Effector memory CD8-positive, alpha-beta T cell (primary cell): ENCODE results near the gene EPS8L1.
"Not testable (repeated sequence)": the region's sequence is repeated elsewhere in the genome, so short reads cannot be mapped to it uniquely, and the experiment has no call there.

Experiments used
- ATAC-seq: fragments of 150-1000 bp; cut with Tn5 transposase; replicated peaks from 2 replicates; pipeline ENCODE4 v1.10.0; 2021; ENCODE audit warnings: mild to moderate bottlenecking, moderate library complexity
- DNase-seq, 3 experiments: peaks; one replicate each; pipeline ENCODE4 v3.0.0; 2021
- H3K27ac Mint-ChIP-seq, 2 donors: one replicate each; pipeline ENCODE4 v1.8.0; 2022; ENCODE audit warnings: mild to moderate bottlenecking in 2 of 2, mixed read lengths in 2 of 2, moderate library complexity in 2 of 2
- H3K27me3 Mint-ChIP-seq, 2 donors: one replicate each; pipeline ENCODE4 v1.8.0; 2022; ENCODE audit warnings: mixed read lengths in 2 of 2
- H3K36me3 Mint-ChIP-seq: one replicate; pipeline ENCODE4 v1.8.0; 2022; ENCODE audit warnings: mild to moderate bottlenecking, moderate library complexity, mixed read lengths; ENCODE audit not compliant: insufficient read depth
- H3K4me1 Mint-ChIP-seq, 2 donors: one replicate each; pipeline ENCODE4 v1.8.0; 2022; ENCODE audit warnings: low read depth in 2 of 2, mixed read lengths in 2 of 2
- H3K4me3 Mint-ChIP-seq, 2 donors: one replicate each; pipeline ENCODE4 v1.8.0; 2022; ENCODE audit warnings: mild to moderate bottlenecking in 2 of 2, mixed read lengths in 2 of 2, moderate library complexity in 2 of 2
- H3K9me3 Mint-ChIP-seq, 2 donors: one replicate each; pipeline ENCODE4 v1.8.0; 2022; ENCODE audit warnings: mixed read lengths in 2 of 2
- total RNA-seq, 9 experiments: gene quantifications; one replicate each; lab custom pipeline; 2026; lab: John Stamatoyannopoulos, UW

EPS8L1 gene
- 0.62 to 2.2 (median 1.0) reads per million in 9 experiments for total RNA-seq

GRCh38 chr19:55075371-55075998, at the start of gene EPS8L1:
Gene EPS8L1 (plus strand): TSS chr19:55075869. CDS start chr19:55076445, 576 bp downstream.
- Mint-ChIP-seq H3K9me3 (no peaks in the 10 kb centered on the region), H3K36me3 (peaks cover 4% of the 10 kb centered on the region), H3K27me3 (peaks cover 59 to 89% of the 10 kb centered on the region in 2 donors), H3K27ac (no peak within 1 kb of the TSS), H3K4me3 (no peak within 1 kb of the TSS), H3K4me1 (peaks cover 7 to 15% of the 10 kb centered on the region in 2 donors)
- ATAC-seq (no peak), DNase-seq (no peak)

DNA sequence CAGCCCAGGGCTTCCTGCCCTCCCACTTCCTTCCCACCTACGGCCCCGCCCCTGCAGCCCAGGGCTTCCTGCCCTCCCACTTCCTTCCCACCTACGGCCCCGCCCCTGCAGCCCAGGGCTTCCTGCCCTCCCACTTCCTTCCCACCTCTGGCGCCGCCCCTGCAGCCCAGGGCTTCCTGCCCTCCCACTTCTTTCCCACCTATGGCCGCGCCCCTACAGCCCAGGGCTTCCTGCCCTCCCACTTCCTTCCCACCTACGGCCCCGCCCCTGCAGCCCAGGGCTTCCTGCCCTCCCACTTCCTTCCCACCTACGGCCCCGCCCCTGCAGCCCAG, 48.6 kb upstream of the EPS8L1 start:
- not testable (repeated sequence) for H3K4me3 Mint-ChIP-seq, ATAC-seq, DNase-seq, H3K27me3 Mint-ChIP-seq
- H3K36me3 Mint-ChIP-seq = peaks cover 15% of the 10 kb centered on the region
- peak overlapping the region in 1 of 2 donors; percentile 59 for H3K27ac Mint-ChIP-seq
- peaks cover 4 to 14% of the 10 kb centered on the region in 2 donors for H3K4me1 Mint-ChIP-seq
- peaks cover 6 to 11% of the 10 kb centered on the region in 2 donors for H3K9me3 Mint-ChIP-seq

- Mint-ChIP-seq H3K27ac (peak overlapping the region; percentile 59 to 79), H3K9me3 (peaks cover 6 to 11% of the 10 kb centered on the region in 2 donors), H3K4me1 (peaks cover 4 to 14% of the 10 kb centered on the region in 2 donors), H3K27me3 (no peaks in the 10 kb centered on the region), H3K4me3 (no peak overlapping the region), H3K36me3 (peaks cover 15% of the 10 kb centered on the region)
- DNase-seq (no peak), ATAC-seq (peak; percentile 22)
Measured at GRCh38 chr19:55027472-55028337, 48.0 kb upstream of the EPS8L1 start.

DNA sequence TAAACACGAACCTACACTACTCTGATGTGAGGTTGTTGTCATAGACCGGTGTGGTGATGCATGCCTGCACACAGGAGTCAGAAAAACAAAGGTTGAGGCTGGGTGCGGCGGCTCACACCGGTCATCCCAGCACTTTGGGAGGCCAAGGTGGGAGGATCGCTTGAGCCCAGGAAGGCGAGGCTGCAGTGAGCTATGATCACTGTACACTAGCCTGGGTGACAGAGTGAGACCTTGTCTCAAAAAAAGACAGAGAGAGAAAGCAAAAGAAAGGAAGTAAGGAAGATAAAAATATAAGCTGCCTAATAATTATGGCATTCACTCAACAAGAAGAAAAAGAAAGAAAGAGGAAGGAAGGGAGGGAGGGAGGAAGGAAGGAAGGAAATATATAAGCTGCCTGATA, 46.9 kb upstream of the EPS8L1 start:
- Mint-ChIP-seq H3K27ac (peak overlapping the region in 1 of 2 donors; percentile 5), H3K9me3 (peaks cover 2 to 7% of the 10 kb centered on the region in 2 donors), H3K4me1 (peaks cover 2 to 9% of the 10 kb centered on the region in 2 donors), H3K27me3 (no peaks in the 10 kb centered on the region), H3K36me3 (peaks cover 15% of the 10 kb centered on the region), H3K4me3 (no peak overlapping the region)
- no peak for DNase-seq
- no peak for ATAC-seq

GRCh38 chr19:55031178-55031577, 44.5 kb upstream of the EPS8L1 start:
- Mint-ChIP-seq H3K4me1 (peaks cover 2 to 3% of the 10 kb centered on the region in 2 donors), H3K9me3 (peaks cover 1 to 4% of the 10 kb centered on the region in 2 donors), H3K4me3 (no peak overlapping the region), H3K27ac (no peak overlapping the region), H3K27me3 (no peaks in the 10 kb centered on the region), H3K36me3 (peaks cover 8% of the 10 kb centered on the region)
- ATAC-seq (no peak), DNase-seq (no peak)

- H3K9me3 Mint-ChIP-seq = no peaks in the 10 kb centered on the region
- H3K36me3 Mint-ChIP-seq = peaks cover 8% of the 10 kb centered on the region
- no peak for DNase-seq
- no peaks in the 10 kb centered on the region for H3K27me3 Mint-ChIP-seq
- no peak for ATAC-seq
- H3K4me3 Mint-ChIP-seq = no peak overlapping the region
- no peak overlapping the region for H3K27ac Mint-ChIP-seq
- H3K4me1 Mint-ChIP-seq = peaks cover 0 to 1% of the 10 kb centered on the region in 2 donors
Measured at GRCh38 chr19:55032170-55032800, 43.4 kb upstream of the EPS8L1 start.

GRCh38 chr19:55032976-55033643, 42.6 kb upstream of the EPS8L1 start:
- H3K4me3 Mint-ChIP-seq, DNase-seq, H3K27ac Mint-ChIP-seq, H3K9me3 Mint-ChIP-seq, ATAC-seq, H3K27me3 Mint-ChIP-seq, H3K4me1 Mint-ChIP-seq, H3K36me3 Mint-ChIP-seq: not testable (repeated sequence)

GRCh38 chr19:55034751-55035150, 40.9 kb upstream of the EPS8L1 start:
- Mint-ChIP-seq H3K27ac (no peak overlapping the region), H3K27me3 (no peaks in the 10 kb centered on the region), H3K4me3 (no peak overlapping the region), H3K9me3 (no peaks in the 10 kb centered on the region), H3K36me3 (peaks cover 2% of the 10 kb centered on the region), H3K4me1 (peaks cover 0 to 1% of the 10 kb centered on the region in 2 donors)
- ATAC-seq = no peak
- no peak for DNase-seq

- Mint-ChIP-seq H3K9me3 (no peaks in the 10 kb centered on the region), H3K27me3 (no peaks in the 10 kb centered on the region), H3K36me3 (no peaks in the 10 kb centered on the region), H3K4me3 (no peak overlapping the region), H3K27ac (no peak overlapping the region), H3K4me1 (peaks cover 0 to 1% of the 10 kb centered on the region in 2 donors)
- DNase-seq (no peak), ATAC-seq (no peak)
Measured at GRCh38 chr19:55036058-55036457, 39.6 kb upstream of the EPS8L1 start.

GRCh38 chr19:55037603-55038002, 38.1 kb upstream of the EPS8L1 start:
- H3K27me3 Mint-ChIP-seq, H3K27ac Mint-ChIP-seq, H3K9me3 Mint-ChIP-seq, H3K4me3 Mint-ChIP-seq, ATAC-seq, H3K36me3 Mint-ChIP-seq, DNase-seq: not testable (repeated sequence)
- peaks cover 11 to 12% of the 10 kb centered on the region in 2 donors for H3K4me1 Mint-ChIP-seq

DNA sequence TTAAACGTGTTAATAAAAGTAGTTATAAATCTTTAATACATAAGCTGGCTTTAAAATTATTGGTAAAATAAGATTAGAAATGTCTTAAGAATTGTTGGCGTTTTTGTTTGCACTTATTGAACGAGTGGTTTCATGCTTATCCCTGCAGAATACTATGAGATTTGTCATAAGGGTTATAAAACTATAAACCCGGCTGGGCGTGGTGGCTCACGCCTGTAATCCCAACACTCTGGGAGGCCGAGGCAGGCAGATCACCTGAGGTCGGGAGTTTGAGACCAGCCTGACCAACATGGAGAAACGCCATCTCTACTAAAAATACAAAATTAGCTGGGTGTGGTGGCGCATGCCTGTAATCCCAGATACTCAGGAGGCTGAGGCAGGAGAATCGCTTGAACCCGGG, 35.0 kb upstream of the EPS8L1 start:
- H3K27me3 Mint-ChIP-seq = not testable (repeated sequence)

DNA sequence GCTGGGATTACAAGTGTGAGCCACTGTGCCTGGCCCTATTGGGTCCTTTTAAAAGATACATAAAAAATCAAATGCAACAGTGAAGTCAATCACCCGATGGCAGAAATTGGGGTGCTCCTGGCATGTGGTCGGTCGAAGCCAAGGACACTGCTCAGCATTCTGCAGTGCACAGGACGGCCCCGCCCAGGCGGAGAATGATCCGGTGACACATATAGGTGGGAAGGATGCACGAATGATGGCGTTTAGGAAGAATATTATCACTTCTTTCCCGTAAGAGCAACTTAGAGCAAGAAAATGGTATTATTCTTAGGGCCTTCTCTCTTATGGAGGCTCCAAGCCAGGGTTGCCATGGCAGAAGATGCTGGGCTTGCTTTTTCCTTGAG, 34.4 kb upstream of the EPS8L1 start:
- H3K27me3 Mint-ChIP-seq = no peaks in the 10 kb centered on the region
- no peaks in the 10 kb centered on the region for H3K9me3 Mint-ChIP-seq
- peaks cover 29% of the 10 kb centered on the region for H3K36me3 Mint-ChIP-seq
- ATAC-seq = no peak
- H3K4me3 Mint-ChIP-seq = peak overlapping the region in 1 of 2 donors; percentile 53
- peak overlapping the region; percentile 57 to 70 for H3K27ac Mint-ChIP-seq
- DNase-seq = no peak
- H3K4me1 Mint-ChIP-seq = peaks cover 14 to 15% of the 10 kb centered on the region in 2 donors

More for the DNA sequence above, 35.0 kb upstream of the EPS8L1 start:
- DNase-seq, ATAC-seq, H3K4me3 Mint-ChIP-seq, H3K27ac Mint-ChIP-seq, H3K9me3 Mint-ChIP-seq: not testable (repeated sequence)
- peaks cover 25% of the 10 kb centered on the region for H3K36me3 Mint-ChIP-seq
- H3K4me1 Mint-ChIP-seq = peaks cover 14 to 15% of the 10 kb centered on the region in 2 donors
